NK-92 treated with Interleukin-12 subunit alpha and Interleukin-12 subunit beta, amount 100 ng/mL, for 24 hours (cell line): ENCODE data around the gene NIPAL1.
"Not testable (repeated sequence)": the region's sequence is repeated elsewhere in the genome, so short reads cannot be mapped to it uniquely, and the experiment has no call there.

Source experiments
- DNase-seq: peaks from one replicate; lab custom pipeline; 2025; lab: John Stamatoyannopoulos, UW

NIPAL1 gene

GRCh38 chr4:48016141-48017107 lies at the start of gene NIPAL1, which contains the start of gene CNGA1:
NIPAL1 (plus strand) TSS chr4:48016772; CDS start chr4:48016840, 68 bp downstream.
CNGA1 (minus strand) TSS chr4:48016681; CDS start chr4:47952689, 63,992 bp downstream.
- DNase-seq: no peak

GRCh38 chr4:47968847-47969246 lies 47.7 kb upstream of the NIPAL1 start:
- DNase-seq: no peak

- DNase-seq: no peak
Observed at GRCh38 chr4:47972181-47972580, 44.4 kb upstream of the NIPAL1 start.

- DNase-seq: no peak
Observed at GRCh38 chr4:47972721-47973120, 43.9 kb upstream of the NIPAL1 start.

GRCh38 chr4:47974566-47974965 lies 42.0 kb upstream of the NIPAL1 start:
- no peak for DNase-seq

GRCh38 chr4:47990145-47990544 lies 26.4 kb upstream of the NIPAL1 start:
- DNase-seq: no peak

- not testable (repeated sequence) for DNase-seq
Observed at GRCh38 chr4:47992475-47992874, 24.1 kb upstream of the NIPAL1 start.

- no peak for DNase-seq
Observed at GRCh38 chr4:47996021-47996420, 20.6 kb upstream of the NIPAL1 start.

- no peak for DNase-seq
Observed at GRCh38 chr4:48002267-48002666, 14.3 kb upstream of the NIPAL1 start.

GRCh38 chr4:48003568-48003967 lies 13.0 kb upstream of the NIPAL1 start:
- peak; percentile 25 for DNase-seq

GRCh38 chr4:48005781-48006180 lies 10.8 kb upstream of the NIPAL1 start:
- no peak for DNase-seq

- no peak for DNase-seq
Observed at GRCh38 chr4:48008021-48008596, 8.5 kb upstream of the NIPAL1 start.

- DNase-seq: not testable (repeated sequence)
Observed at GRCh38 chr4:48010906-48011305, 5.7 kb upstream of the NIPAL1 start.

- no peak for DNase-seq
Observed at GRCh38 chr4:48011722-48012121, 4.8 kb upstream of the NIPAL1 start.

- DNase-seq: no peak
Observed at GRCh38 chr4:48012824-48013223, 3.7 kb upstream of the NIPAL1 start.

GRCh38 chr4:48015216-48015615 lies 1.4 kb upstream of the NIPAL1 start:
- DNase-seq: no peak

- no peak for DNase-seq
Observed at GRCh38 chr4:48015678-48016077, 894 bp upstream of the NIPAL1 start.

- DNase-seq: no peak
Observed at GRCh38 chr4:48017108-48017571, 568 bp downstream of the NIPAL1 start.

- DNase-seq: no peak
Observed at GRCh38 chr4:48018112-48018511, 1.5 kb downstream of the NIPAL1 start.

- DNase-seq: no peak
Observed at GRCh38 chr4:48021100-48021499, 4.5 kb downstream of the NIPAL1 start.

- DNase-seq: no peak
Observed at GRCh38 chr4:48022192-48022799, 5.7 kb downstream of the NIPAL1 start.

GRCh38 chr4:48024522-48024921 lies 8.0 kb downstream of the NIPAL1 start:
- DNase-seq: no peak

GRCh38 chr4:48025005-48025404 lies 8.4 kb downstream of the NIPAL1 start:
- no peak for DNase-seq
